ENCODE measurements around the gene LRRFIP2. TPM values are rescaled to one million over a fixed set of nuclear protein-coding genes. Genes with fewer than 3 reads are reported as not detected.

Gene LRRFIP2
- total RNA-seq, 1 donor from 2014 or later = 62.4 TPM

GRCh38 chr3:37140899-37141541 lies 33.4 kb downstream of the LRRFIP2 start:
- Histone ChIP-seq H3K4me1 (ENCODE audit: insufficient read depth, low read length) (no peaks in the 10 kb centered on the region), H3K4me2 (ENCODE audit: low read length) (no peak overlapping the region), H3K4me3 (ENCODE audit: insufficient read depth, low read depth, low read length) (no peak overlapping the region), H3K79me2 (ENCODE audit: insufficient read depth, low read length) (peaks cover 55% of the 10 kb centered on the region), H2AFZ (ENCODE audit: low read depth, low read length) (no peak overlapping the region), H3K9ac (ENCODE audit: low read length) (no peak overlapping the region), H3K27me3 (ENCODE audit: insufficient read depth, low read length) (no peaks in the 10 kb centered on the region), H3K9me3 (ENCODE audit: insufficient read depth, low read depth, low read length) (no peaks in the 10 kb centered on the region), H3K36me3 (ENCODE audit: insufficient read depth, low read length) (peaks cover 20% of the 10 kb centered on the region), H3K27ac (ENCODE audit: low read depth, low read length) (no peak overlapping the region), H4K20me1 (ENCODE audit: insufficient read depth, low read length) (peaks cover 23% of the 10 kb centered on the region)
- Mint-ChIP-seq H3K27ac (ENCODE audit: unreplicated experiment) (no peak overlapping the region), H3K4me3 (ENCODE audit: unreplicated experiment) (no peak overlapping the region), H3K36me3 (ENCODE audit: low read depth, unreplicated experiment) (peaks cover 23% of the 10 kb centered on the region), H3K27me3 (ENCODE audit: low read depth, unreplicated experiment) (no peaks in the 10 kb centered on the region), H3K4me1 (ENCODE audit: low read depth, unreplicated experiment) (no peaks in the 10 kb centered on the region), H3K9me3 (ENCODE audit: unreplicated experiment) (no peaks in the 10 kb centered on the region)
- TF ChIP-seq EZH2 (IDR thresholded peaks at IDR 0.05; ENCODE audit: insufficient read depth, low read length) (no peak), CTCF (IDR thresholded peaks at IDR 0.05; ENCODE audit: insufficient read depth, low read depth, low read length) (no peak)
- FAIRE-seq (no peak), DNase-seq (ENCODE audit: low read depth) (no peak)

- H3K27ac Mint-ChIP-seq (ENCODE audit: unreplicated experiment) = no peak overlapping the region
- no peak for DNase-seq (ENCODE audit: low read depth)
- H3K9me3 Mint-ChIP-seq (ENCODE audit: unreplicated experiment) = no peaks in the 10 kb centered on the region
- FAIRE-seq = no peak
- no peaks in the 10 kb centered on the region for H3K4me1 Mint-ChIP-seq (ENCODE audit: low read depth, unreplicated experiment)
- Histone ChIP-seq H3K9me3 (ENCODE audit: insufficient read depth, low read depth, low read length) (no peaks in the 10 kb centered on the region), H3K36me3 (ENCODE audit: insufficient read depth, low read length) (peaks cover 13% of the 10 kb centered on the region), H3K4me3 (ENCODE audit: insufficient read depth, low read depth, low read length) (no peak overlapping the region), H3K9ac (ENCODE audit: low read length) (no peak overlapping the region), H3K4me1 (ENCODE audit: insufficient read depth, low read length) (no peaks in the 10 kb centered on the region), H3K79me2 (ENCODE audit: insufficient read depth, low read length) (peaks cover 58% of the 10 kb centered on the region), H3K4me2 (ENCODE audit: low read length) (no peak overlapping the region), H4K20me1 (ENCODE audit: insufficient read depth, low read length) (peaks cover 23% of the 10 kb centered on the region), H2AFZ (ENCODE audit: low read depth, low read length) (no peak overlapping the region), H3K27me3 (ENCODE audit: insufficient read depth, low read length) (no peaks in the 10 kb centered on the region), H3K27ac (ENCODE audit: low read depth, low read length) (no peak overlapping the region)
- TF ChIP-seq CTCF (IDR thresholded peaks at IDR 0.05; ENCODE audit: insufficient read depth, low read depth, low read length) = no peak
- H3K4me3 Mint-ChIP-seq (ENCODE audit: unreplicated experiment) = no peak overlapping the region
- peaks cover 20% of the 10 kb centered on the region for H3K36me3 Mint-ChIP-seq (ENCODE audit: low read depth, unreplicated experiment)
- H3K27me3 Mint-ChIP-seq (ENCODE audit: low read depth, unreplicated experiment) = no peaks in the 10 kb centered on the region
Observed at GRCh38 chr3:37139567-37140052, 34.8 kb downstream of the LRRFIP2 start.

GRCh38 chr3:37138816-37139215 lies 35.6 kb downstream of the LRRFIP2 start:
- Histone ChIP-seq H3K9me3 (ENCODE audit: insufficient read depth, low read depth, low read length) (no peaks in the 10 kb centered on the region), H4K20me1 (ENCODE audit: insufficient read depth, low read length) (peaks cover 27% of the 10 kb centered on the region), H3K79me2 (ENCODE audit: insufficient read depth, low read length) (peaks cover 57% of the 10 kb centered on the region), H3K4me3 (ENCODE audit: insufficient read depth, low read depth, low read length) (no peak overlapping the region), H3K27ac (ENCODE audit: low read depth, low read length) (no peak overlapping the region), H3K4me2 (ENCODE audit: low read length) (no peak overlapping the region), H3K36me3 (ENCODE audit: insufficient read depth, low read length) (peaks cover 13% of the 10 kb centered on the region), H3K9ac (ENCODE audit: low read length) (no peak overlapping the region), H2AFZ (ENCODE audit: low read depth, low read length) (no peak overlapping the region), H3K4me1 (ENCODE audit: insufficient read depth, low read length) (no peaks in the 10 kb centered on the region), H3K27me3 (ENCODE audit: insufficient read depth, low read length) (no peaks in the 10 kb centered on the region)
- H3K9me3 Mint-ChIP-seq (ENCODE audit: unreplicated experiment) = no peaks in the 10 kb centered on the region
- FAIRE-seq (no peak), DNase-seq (ENCODE audit: low read depth) (no peak)
- no peaks in the 10 kb centered on the region for H3K4me1 Mint-ChIP-seq (ENCODE audit: low read depth, unreplicated experiment)
- H3K27me3 Mint-ChIP-seq (ENCODE audit: low read depth, unreplicated experiment) = no peaks in the 10 kb centered on the region
- H3K27ac Mint-ChIP-seq (ENCODE audit: unreplicated experiment) = no peak overlapping the region
- peaks cover 20% of the 10 kb centered on the region for H3K36me3 Mint-ChIP-seq (ENCODE audit: low read depth, unreplicated experiment)
- no peak overlapping the region for H3K4me3 Mint-ChIP-seq (ENCODE audit: unreplicated experiment)
- TF ChIP-seq CTCF (IDR thresholded peaks at IDR 0.05; ENCODE audit: insufficient read depth, low read depth, low read length) = no peak
- TF ChIP-seq EZH2 (IDR thresholded peaks at IDR 0.05; ENCODE audit: insufficient read depth, low read length) = no peak
